IPS-15b (cell line): ENCODE measurements around the gene CS.
A peak's percentile ranks its signal among the peaks of the same experiment; 100 is the strongest.

Experiments used
- H3K27me3 ChIP-seq: one replicate; pipeline ENCODE4 v1.6.1; 2013; ENCODE audit warnings: low read length; ENCODE audit not compliant: control insufficient read depth, insufficient read depth
- H3K36me3 ChIP-seq: one replicate; pipeline ENCODE4 v1.6.1; 2013; ENCODE audit warnings: low read length; ENCODE audit not compliant: control insufficient read depth, insufficient read depth
- H3K4me1 ChIP-seq: one replicate; pipeline ENCODE4 v1.6.1; 2013; ENCODE audit warnings: mild to moderate bottlenecking, low read length; ENCODE audit not compliant: control insufficient read depth, insufficient read depth
- H3K4me3 ChIP-seq: one replicate; pipeline ENCODE4 v1.5.1; 2013; ENCODE audit warnings: low read depth, low read length
- H3K9ac ChIP-seq: one replicate; pipeline ENCODE4 v1.6.1; 2013; ENCODE audit warnings: low read depth, mild to moderate bottlenecking, low read length
- H3K9me3 ChIP-seq: one replicate; pipeline ENCODE4 v1.6.1; 2013; ENCODE audit warnings: mild to moderate bottlenecking, low read length; ENCODE audit not compliant: control insufficient read depth, insufficient read depth

The CS gene

DNA sequence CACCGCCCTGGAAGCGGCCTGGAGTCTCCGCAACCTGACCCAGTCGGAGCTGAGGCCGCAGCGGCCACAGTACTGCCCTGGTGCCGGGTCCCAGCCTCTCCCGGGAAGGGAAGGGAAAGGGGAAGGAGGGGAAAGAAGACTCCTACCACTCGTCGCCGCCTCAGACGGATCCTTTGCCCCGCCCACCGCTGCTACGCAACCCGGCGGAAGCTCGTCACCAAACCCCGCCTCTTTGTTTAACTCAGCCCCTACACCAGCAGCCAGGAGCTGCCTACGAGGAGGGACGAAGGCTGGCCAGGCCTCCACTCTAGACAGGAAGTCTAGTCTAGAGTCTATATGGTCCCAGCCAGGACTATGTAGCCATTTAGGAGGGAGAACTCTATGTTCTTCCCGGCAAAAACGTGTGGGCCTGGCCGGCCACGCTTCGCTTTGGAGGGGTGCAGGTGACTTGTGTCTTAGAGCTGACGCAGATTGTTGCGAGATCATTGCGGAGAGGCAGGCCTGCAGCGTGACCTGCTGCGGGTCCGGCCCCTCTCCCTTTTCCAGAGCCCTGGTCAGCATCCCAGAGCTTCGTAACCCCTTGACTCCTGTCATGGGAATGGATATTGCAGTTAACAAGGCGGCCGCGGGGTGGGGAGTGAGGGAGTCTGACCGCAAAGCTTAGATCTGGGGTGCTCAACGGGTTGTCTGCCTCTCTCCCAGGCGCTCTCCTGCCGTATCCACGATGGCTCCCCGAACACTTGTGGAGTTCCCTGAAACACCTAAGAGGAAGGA, 78.2 kb downstream of the CS start, which contains the start of gene RNF41:
TSS of gene RNF41 (minus strand) at position 166 of the 774 bp plus-strand sequence. CDS start 7,875 bp downstream, outside the sequence.
- peaks cover 7% of the 10 kb centered on the region for H3K36me3 ChIP-seq
- peaks cover 7% of the 10 kb centered on the region for H3K4me1 ChIP-seq
- no peaks in the 10 kb centered on the region for H3K27me3 ChIP-seq
- no peaks in the 10 kb centered on the region for H3K9me3 ChIP-seq
- H3K9ac ChIP-seq, result peak within 1 kb of the TSS; percentile 76
- H3K4me3 ChIP-seq, result peak within 1 kb of the TSS; percentile 95
